GM18517 (cell line): ENCODE results near the gene ST8SIA1.
"Not testable (repeated sequence)": the region's sequence is repeated elsewhere in the genome, so short reads cannot be mapped to it uniquely, and the experiment has no call there.

Source experiments
- ATAC-seq: cut with Tn5 transposase; IDR thresholded peaks from one replicate; pipeline ENCODE4 v1.9.1; 2021; ENCODE audit warnings: mild to moderate bottlenecking, moderate library complexity; ENCODE audit not compliant: unreplicated experiment

ST8SIA1 gene

GRCh38 chr12:22334410-22335100 is at the start of gene ST8SIA1:
Gene ST8SIA1, minus strand, starts transcription at chr12:22334707. Its CDS starts 475 bp downstream, at chr12:22334232.
- no peak for ATAC-seq

GRCh38 chr12:22380031-22380430 is 45.5 kb upstream of the ST8SIA1 start:
- no peak for ATAC-seq

GRCh38 chr12:22377731-22378496 is 43.4 kb upstream of the ST8SIA1 start:
- no peak for ATAC-seq

- ATAC-seq, result not testable (repeated sequence)
These were observed 42.2 kb upstream of the ST8SIA1 start for GRCh38 chr12:22376596-22377150.

GRCh38 chr12:22374508-22374907 is 40.0 kb upstream of the ST8SIA1 start:
- ATAC-seq, result no peak

GRCh38 chr12:22372277-22372837 is 37.9 kb upstream of the ST8SIA1 start:
- no peak for ATAC-seq

- ATAC-seq, result no peak
These were observed 31.7 kb upstream of the ST8SIA1 start for GRCh38 chr12:22366181-22366580.

GRCh38 chr12:22361785-22362184 is 27.3 kb upstream of the ST8SIA1 start:
- no peak for ATAC-seq

GRCh38 chr12:22360774-22361173 is 26.3 kb upstream of the ST8SIA1 start:
- ATAC-seq, result no peak

- ATAC-seq, result no peak
These were observed 23.0 kb upstream of the ST8SIA1 start for GRCh38 chr12:22357531-22357930.

GRCh38 chr12:22356231-22356630 is 21.7 kb upstream of the ST8SIA1 start:
- ATAC-seq, result no peak

GRCh38 chr12:22355011-22355580 is 20.6 kb upstream of the ST8SIA1 start:
- ATAC-seq, result no peak

- ATAC-seq, result no peak
These were observed 19.3 kb upstream of the ST8SIA1 start for GRCh38 chr12:22353615-22354325.

- no peak for ATAC-seq
These were observed 16.4 kb upstream of the ST8SIA1 start for GRCh38 chr12:22350886-22351285.

- no peak for ATAC-seq
These were observed 13.7 kb upstream of the ST8SIA1 start for GRCh38 chr12:22348208-22348607.

GRCh38 chr12:22340143-22340542 is 5.6 kb upstream of the ST8SIA1 start:
- no peak for ATAC-seq

- ATAC-seq, result no peak
These were observed 5.2 kb upstream of the ST8SIA1 start for GRCh38 chr12:22339691-22340090.

GRCh38 chr12:22335794-22336166 is 1.3 kb upstream of the ST8SIA1 start:
- no peak for ATAC-seq

GRCh38 chr12:22333713-22334409 is 646 bp downstream of the ST8SIA1 start:
- ATAC-seq, result no peak

GRCh38 chr12:22333186-22333712 is 1.3 kb downstream of the ST8SIA1 start:
- no peak for ATAC-seq
